ENCODE results near the gene WDR4. TPM values are rescaled to one million over a fixed set of nuclear protein-coding genes. Genes with fewer than 3 reads are reported as not detected.
"Not testable (repeated sequence)": the region's sequence is repeated elsewhere in the genome, so short reads cannot be mapped to it uniquely, and the experiment has no call there.

WDR4 gene
- total RNA-seq, 1 donor from 2014 or later: 8.6 TPM

DNA sequence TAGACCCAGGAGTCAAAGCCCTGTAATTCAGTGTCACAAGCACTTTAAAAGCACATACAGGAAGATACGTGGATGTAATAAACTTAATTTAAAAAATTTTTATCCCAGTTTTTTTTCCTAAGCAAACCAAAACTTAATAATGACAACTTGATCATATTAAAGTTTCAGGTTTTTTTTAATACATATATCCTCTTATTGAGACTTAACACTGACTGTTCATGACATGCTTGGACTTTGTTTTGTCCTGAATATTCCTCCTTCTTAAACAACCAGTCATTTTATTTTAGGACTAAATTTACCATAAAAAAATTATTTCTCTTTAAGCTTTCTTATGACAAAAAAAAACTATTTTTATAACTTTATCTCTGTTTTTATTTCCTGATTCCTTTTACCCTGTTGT, 64.1 kb downstream of the WDR4 start:
- DNase-seq (ENCODE audit: low read depth in 2 of 2): no peak

DNA sequence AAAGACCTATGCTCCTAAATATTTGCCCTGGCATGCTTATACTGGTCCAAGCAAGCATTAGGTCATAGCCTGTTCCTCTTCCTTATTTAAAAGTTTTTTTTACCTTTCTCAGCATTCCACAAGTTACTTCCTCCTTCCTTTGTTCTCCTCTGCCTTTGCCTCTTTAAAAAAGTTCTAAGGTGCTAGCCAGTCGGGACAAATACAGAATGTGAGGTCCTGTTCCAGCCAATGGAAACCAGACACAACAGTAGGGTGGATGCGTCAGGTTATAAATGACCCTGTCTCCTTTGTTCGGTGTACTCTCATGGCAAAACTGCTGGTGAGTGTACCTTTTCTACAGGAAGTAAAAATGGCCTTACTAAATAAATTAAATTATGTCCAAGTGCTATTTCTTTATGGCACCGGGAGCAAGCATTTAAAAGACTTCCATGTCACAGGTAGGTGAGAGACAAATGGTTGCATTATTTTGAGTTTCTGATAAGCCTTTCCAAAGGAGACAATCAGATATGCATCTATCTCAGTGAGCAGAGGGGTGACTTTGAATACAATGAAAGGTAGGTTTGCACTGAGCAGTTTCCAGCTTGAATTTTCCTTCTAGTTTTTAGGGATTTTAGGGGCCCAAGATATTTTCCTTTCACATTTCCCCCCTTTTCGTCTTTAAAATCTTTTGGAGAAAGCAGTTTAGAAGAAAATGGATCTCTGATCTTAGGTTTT, 66.7 kb downstream of the WDR4 start:
- DNase-seq (ENCODE audit: low read depth in 2 of 2): not testable (repeated sequence)

- no peak for DNase-seq (ENCODE audit: low read depth in 2 of 2)
Measured at GRCh38 chr21:42811960-42812359, 67.4 kb downstream of the WDR4 start.

GRCh38 chr21:42809577-42810475, 69.5 kb downstream of the WDR4 start:
- DNase-seq (ENCODE audit: low read depth in 2 of 2): no peak

- DNase-seq (ENCODE audit: low read depth in 2 of 2): no peak
Measured at GRCh38 chr21:42809171-42809570, 70.2 kb downstream of the WDR4 start.

DNA sequence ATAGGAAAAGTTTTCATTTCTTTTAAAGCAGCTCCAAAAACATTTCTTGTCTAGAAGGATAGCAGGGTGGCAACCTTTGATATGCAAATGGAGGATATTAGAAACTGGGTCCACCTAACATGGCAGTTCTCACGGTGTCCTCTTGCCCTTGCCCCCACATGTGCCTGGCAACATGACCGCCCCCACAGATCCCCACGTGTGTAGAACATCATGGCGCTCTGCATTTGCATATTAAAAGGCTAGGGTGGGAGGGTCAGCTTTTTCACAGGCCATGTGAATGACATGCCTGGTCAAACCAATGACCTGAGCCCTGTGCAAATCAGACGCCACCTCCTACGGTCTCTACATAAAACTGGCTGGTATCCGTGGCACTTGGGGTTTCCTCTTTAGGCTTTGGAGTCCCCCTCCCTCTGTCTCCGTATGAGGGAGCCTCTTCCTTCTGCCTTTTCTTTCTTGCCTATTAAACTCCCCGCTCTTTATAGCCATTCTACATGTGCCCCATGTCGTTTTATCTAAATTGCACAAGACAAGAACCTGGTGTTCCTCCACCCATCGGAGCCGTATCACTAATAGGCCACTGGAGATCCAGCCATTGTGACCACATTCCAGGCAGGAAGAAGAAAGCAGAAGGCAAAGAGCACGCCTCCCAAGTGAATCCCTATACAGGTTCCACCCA, 71.3 kb downstream of the WDR4 start:
- no peak for DNase-seq (ENCODE audit: low read depth in 2 of 2)

GRCh38 chr21:42807293-42807895, 71.9 kb downstream of the WDR4 start:
- DNase-seq (ENCODE audit: low read depth in 2 of 2): not testable (repeated sequence)

GRCh38 chr21:42806509-42807140, 72.7 kb downstream of the WDR4 start:
- no peak for DNase-seq (ENCODE audit: low read depth in 2 of 2)

DNA sequence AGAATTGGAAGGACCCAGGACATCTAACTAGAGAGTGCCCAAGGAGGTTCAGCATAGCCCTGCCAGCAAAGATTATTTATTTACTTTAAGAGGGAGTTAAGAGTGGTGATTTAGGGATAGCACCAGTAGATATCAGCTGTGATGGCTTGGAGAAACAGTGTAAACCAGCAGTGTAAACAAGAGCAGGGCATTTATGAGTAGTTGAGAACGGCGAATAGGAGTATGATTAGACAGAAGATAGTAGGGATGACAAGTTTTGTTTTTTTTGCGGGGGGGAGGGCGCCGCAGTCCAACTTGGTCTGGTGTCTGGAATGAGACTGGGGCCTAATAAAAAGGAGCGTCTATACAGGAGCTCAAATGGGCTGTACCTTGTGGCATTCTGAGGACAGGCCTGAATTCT, 77.7 kb downstream of the WDR4 start:
- not testable (repeated sequence) for DNase-seq (ENCODE audit: low read depth in 2 of 2)

DNA sequence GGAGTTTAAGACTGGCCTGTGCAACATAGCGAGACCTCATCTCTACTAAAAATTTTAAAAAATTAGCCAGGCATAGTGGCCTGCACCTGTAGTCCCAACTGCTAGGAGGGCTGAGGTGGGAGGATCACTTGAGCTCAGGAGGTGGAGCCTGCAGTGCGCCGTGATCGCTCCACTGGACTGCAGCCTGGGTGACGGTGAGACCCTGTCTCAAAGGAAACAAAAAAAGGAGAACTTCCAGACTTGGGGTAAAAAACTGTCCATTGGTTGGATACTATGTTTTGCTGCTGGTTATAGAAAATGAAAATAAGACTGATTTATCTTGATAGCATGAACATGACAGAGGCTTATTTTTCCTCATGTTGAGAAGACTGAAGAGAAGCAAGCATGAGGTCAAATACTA, 79.4 kb downstream of the WDR4 start:
- no peak for DNase-seq (ENCODE audit: low read depth in 2 of 2)

DNA sequence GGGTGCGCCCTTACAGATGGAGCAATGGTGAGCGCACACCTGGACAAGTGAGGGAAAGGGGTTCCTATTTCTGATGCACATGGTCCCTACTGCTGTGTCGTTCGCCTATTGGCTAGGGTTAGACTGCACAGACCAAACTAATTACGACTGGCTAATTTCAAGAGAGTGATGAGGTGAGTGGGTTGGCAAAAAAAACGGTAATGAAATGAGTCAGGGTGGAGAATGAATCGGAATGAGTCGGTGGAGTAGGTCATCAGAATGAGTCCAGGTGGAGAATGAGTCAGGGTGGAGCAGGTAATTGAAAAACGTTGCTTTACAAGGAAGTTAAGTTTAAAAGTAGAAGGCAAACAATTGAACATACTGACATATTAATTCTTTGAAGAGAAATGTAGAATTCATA, 79.8 kb downstream of the WDR4 start:
- no peak for DNase-seq (ENCODE audit: low read depth in 2 of 2)

Other genes starting within 250 kb of the WDR4 start
- gene PDE9A, start 225.9 kb downstream of the WDR4 start, total RNA-seq: 1.4 and 4.7 TPM in 2 replicates
- gene NDUFV3, start 13.8 kb upstream of the WDR4 start, total RNA-seq: 33.4 and 40.8 TPM in 2 replicates
- gene ERVH48-1, start 46.1 kb upstream of the WDR4 start, total RNA-seq: not detected in 2 replicates
- 7.8 and 9.6 TPM in 2 replicates for gene PKNOX1, start 95.0 kb upstream of the WDR4 start, total RNA-seq
- 2.7 and 3.3 TPM in 2 replicates for gene CBS, start 196.3 kb upstream of the WDR4 start, total RNA-seq
- 22.0 and 23.1 TPM in 2 replicates for gene U2AF1, start 228.0 kb upstream of the WDR4 start, total RNA-seq